HG03103 (cell line): Measurements from ENCODE around the gene CCR5AS.
"Not testable (repeated sequence)": the region's sequence is repeated elsewhere in the genome, so short reads cannot be mapped to it uniquely, and the experiment has no call there.

Experiments
- ATAC-seq: cut with Tn5 transposase; IDR thresholded peaks from one replicate; pipeline ENCODE4 v1.9.1; 2021; ENCODE audit warnings: low read depth; ENCODE audit not compliant: unreplicated experiment

The CCR5AS gene

GRCh38 chr3:46359733-46360493 is 47.0 kb downstream of the CCR5AS start:
- peak; percentile 69 for ATAC-seq

- no peak for ATAC-seq
These were observed 48.4 kb downstream of the CCR5AS start for GRCh38 chr3:46358466-46358865.

- no peak for ATAC-seq
These were observed 50.0 kb downstream of the CCR5AS start for GRCh38 chr3:46356909-46357308.

GRCh38 chr3:46356276-46356675 is 50.6 kb downstream of the CCR5AS start:
- no peak for ATAC-seq

GRCh38 chr3:46354984-46355383 is 51.9 kb downstream of the CCR5AS start:
- no peak for ATAC-seq

- ATAC-seq, result no peak
These were observed 52.4 kb downstream of the CCR5AS start for GRCh38 chr3:46354478-46354877.

- ATAC-seq, result no peak
These were observed 53.0 kb downstream of the CCR5AS start, which contains the start of gene CCR2 for GRCh38 chr3:46353647-46354410. TSS of gene CCR2 (plus strand) at chr3:46354111. CDS start at chr3:46357528, 3,417 bp downstream.

- ATAC-seq, result no peak
These were observed 53.8 kb downstream of the CCR5AS start for GRCh38 chr3:46353090-46353489.

- no peak for ATAC-seq
These were observed 55.2 kb downstream of the CCR5AS start for GRCh38 chr3:46351646-46352045.

- no peak for ATAC-seq
These were observed 56.7 kb downstream of the CCR5AS start for GRCh38 chr3:46350262-46350565.

- ATAC-seq, result no peak
These were observed 57.2 kb downstream of the CCR5AS start for GRCh38 chr3:46349484-46350261.

GRCh38 chr3:46348823-46349482 is 57.9 kb downstream of the CCR5AS start:
- ATAC-seq, result no peak

- no peak for ATAC-seq
These were observed 62.4 kb downstream of the CCR5AS start for GRCh38 chr3:46344476-46344875.

- no peak for ATAC-seq
These were observed 68.0 kb downstream of the CCR5AS start for GRCh38 chr3:46338840-46339239.

- no peak for ATAC-seq
These were observed 69.0 kb downstream of the CCR5AS start for GRCh38 chr3:46337911-46338310.

GRCh38 chr3:46335541-46335940 is 71.3 kb downstream of the CCR5AS start:
- ATAC-seq, result no peak

GRCh38 chr3:46334741-46335478 is 72.0 kb downstream of the CCR5AS start:
- ATAC-seq, result no peak

- ATAC-seq, result not testable (repeated sequence)
These were observed 76.2 kb downstream of the CCR5AS start for GRCh38 chr3:46330676-46331075.

GRCh38 chr3:46325645-46326300 is 81.1 kb downstream of the CCR5AS start:
- ATAC-seq, result no peak

- no peak for ATAC-seq
These were observed 82.8 kb downstream of the CCR5AS start for GRCh38 chr3:46324036-46324435.
